Left forelimb (tissue), 1 donor: ENCODE results near the gene SH2D5.

Experiments used
- DNase-seq: peaks from one replicate; pipeline ENCODE4 v3.0.0-alpha.2; 2018; ENCODE audit warnings: low spot score

Gene SH2D5

GRCh38 chr1:20732588-20733359, at the start of gene SH2D5:
SH2D5 (minus strand) TSS chr1:20732703; CDS start chr1:20728044, 4,659 bp downstream.
- peak; percentile 62 for DNase-seq

- DNase-seq: no peak
Observed at GRCh38 chr1:20775700-20776099, 43.2 kb upstream of the SH2D5 start.

GRCh38 chr1:20771780-20772179, 39.3 kb upstream of the SH2D5 start:
- DNase-seq: no peak

GRCh38 chr1:20770314-20771087, 38.0 kb upstream of the SH2D5 start:
- no peak for DNase-seq

- no peak for DNase-seq
Observed at GRCh38 chr1:20767271-20767670, 34.8 kb upstream of the SH2D5 start.

GRCh38 chr1:20763417-20763816, 30.9 kb upstream of the SH2D5 start:
- DNase-seq: no peak

- DNase-seq: no peak
Observed at GRCh38 chr1:20760322-20760721, 27.8 kb upstream of the SH2D5 start.

GRCh38 chr1:20753589-20753988, 21.1 kb upstream of the SH2D5 start:
- no peak for DNase-seq

GRCh38 chr1:20751462-20751990, 19.0 kb upstream of the SH2D5 start:
- DNase-seq: no peak

GRCh38 chr1:20742671-20743070, 10.2 kb upstream of the SH2D5 start:
- DNase-seq: no peak

- DNase-seq: no peak
Observed at GRCh38 chr1:20740781-20741180, 8.3 kb upstream of the SH2D5 start.

GRCh38 chr1:20739225-20739624, 6.7 kb upstream of the SH2D5 start:
- no peak for DNase-seq

GRCh38 chr1:20735581-20736111, 3.1 kb upstream of the SH2D5 start:
- no peak for DNase-seq

GRCh38 chr1:20733360-20733975, 965 bp upstream of the SH2D5 start:
- no peak for DNase-seq

- DNase-seq: peak; percentile 79
Observed at GRCh38 chr1:20732071-20732587, 374 bp downstream of the SH2D5 start.

GRCh38 chr1:20731057-20731991, 1.2 kb downstream of the SH2D5 start:
- DNase-seq: no peak

- DNase-seq: no peak
Observed at GRCh38 chr1:20730690-20731056, 1.8 kb downstream of the SH2D5 start.

GRCh38 chr1:20729990-20730689, 2.4 kb downstream of the SH2D5 start:
- DNase-seq: no peak

- no peak for DNase-seq
Observed at GRCh38 chr1:20729155-20729931, 3.2 kb downstream of the SH2D5 start.
